ENCODE results near the gene RAB3C.

GRCh38 chr5:58786035-58786434, 203.2 kb downstream of the RAB3C start:
- TF ChIP-seq POLR2A (IDR thresholded peaks at IDR 0.05) (no peak), CTCF (IDR thresholded peaks at IDR 0.05) (no peak)

All from vagina (tissue), 2 donors.